Testis (tissue), 3 donors: Measurements from ENCODE around the gene SPAG9. TPM values are rescaled to one million over a fixed set of nuclear protein-coding genes. Genes with fewer than 3 reads are reported as not detected.
A peak's percentile ranks its signal among the peaks of the same experiment; 100 is the strongest.

Experiments used
- DNase-seq: peaks from one replicate; pipeline ENCODE4 v3.0.0-alpha.2; 2019
- H3K27ac ChIP-seq, 2 donors: fragments of 200-600 bp; sonication (generic); one replicate each; pipeline ENCODE4 v1.5.1; 2019
- H3K27me3 ChIP-seq: fragments of 200-600 bp; sonication (generic); one replicate; pipeline ENCODE4 v1.5.1; 2019
- H3K36me3 ChIP-seq: fragments of 200-600 bp; sonication (generic); one replicate; pipeline ENCODE4 v1.5.1; 2017; ENCODE audit warnings: low read depth; ENCODE audit errors: missing control alignments
- H3K4me1 ChIP-seq: fragments of 200-600 bp; sonication (generic); one replicate; pipeline ENCODE4 v1.5.1; 2019
- H3K4me3 ChIP-seq, 2 donors: fragments of 200-600 bp; sonication (generic); one replicate each; pipeline ENCODE4 v1.5.1; 2017 to 2019
- H3K9me3 ChIP-seq: fragments of 200-600 bp; sonication (generic); one replicate; pipeline ENCODE4 v1.5.1; 2017
- POLR2A ChIP-seq: fragments of 450-650 bp; IDR thresholded peaks from one replicate; pipeline ENCODE4 v1.6.1; 2017; ENCODE audit warnings: antibody characterized with exemption, mild to moderate bottlenecking, moderate library complexity
- WGBS, 2 donors: methylation state at CpG; one replicate each; pipeline ENCODE4 v1.1.5; 2018; 5-methylcytosine and 5-hydroxymethylcytosine counted together
- intact Hi-C: fragments of 100-400 bp; cut with DNase I; formaldehyde crosslinking; loops from one replicate; pipeline ENCODE4 v1.15.1; 2023; ENCODE audit warnings: low total_unique reads
- polyA plus RNA-seq: library from polyadenylated mRNA; stranded (reverse); fragments of 350-450 nt; fragmentation: Illumina TruSeq; extraction: RNeasy Lipid Tissue Mini Kit (QIAGEN cat#74804); gene quantifications from one replicate; pipeline ENCODE4 v1.2.3, GENCODE V29; 2014; ENCODE audit warnings: low read depth, low replicate concordance; ENCODE audit not compliant: insufficient read depth
- total RNA-seq, 2 donors: library from RNA; depleted of rRNA; stranded (reverse); fragments of >200 nt; gene quantifications; one replicate each; pipeline ENCODE4 v1.2.3, GENCODE V29; 2016
- TF ChIP-seq, protein P1 (sequence below), 3 experiments: fragments of 450-650 bp in 2 of 3; fragments of 200-600 bp in 1 of 3; sonication (generic) in 1 of 3; IDR thresholded peaks; one replicate each; pipeline ENCODE4 v1.5.1; 2016 to 2019; ENCODE audit warnings: antibody characterized with exemption in 3 of 3, mild to moderate bottlenecking in 2 of 3, moderate library complexity in 1 of 3

Gene SPAG9
- total and polyA plus RNA-seq, 3 donors from 2014 or later: 157 to 165 (median 159) TPM

DNA sequence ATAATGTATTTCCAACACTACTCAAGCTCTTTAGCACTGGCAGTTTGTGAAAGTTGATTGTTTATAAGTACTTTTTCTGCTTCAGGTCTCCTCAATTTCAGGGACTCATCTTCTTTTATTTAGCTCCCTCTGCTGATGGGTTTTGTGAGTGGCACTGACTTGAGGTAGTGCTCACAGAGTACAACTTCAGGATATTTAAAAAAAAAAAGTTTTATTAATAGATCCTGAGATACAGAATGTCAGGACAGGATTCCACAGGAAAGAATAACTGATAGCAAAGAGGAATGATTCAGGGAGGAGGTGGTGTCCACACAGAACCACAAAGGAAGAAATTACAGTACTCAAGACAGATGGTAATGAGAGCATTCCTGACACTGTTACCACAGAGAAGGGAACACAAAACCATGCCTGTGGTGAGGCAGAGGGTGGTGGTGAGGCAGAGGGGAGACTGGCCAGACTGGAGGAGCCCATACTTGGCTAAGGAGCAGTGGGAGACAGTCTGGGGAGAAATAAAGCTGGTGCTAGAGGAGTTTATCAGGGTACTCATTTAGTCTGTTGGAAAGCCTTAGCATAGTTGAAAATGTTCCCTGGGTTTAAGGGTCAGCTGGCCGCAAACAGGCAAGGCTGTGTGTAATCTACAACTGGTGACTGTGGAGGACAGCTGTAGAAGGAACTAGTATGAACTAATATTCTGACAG, 63.7 kb downstream of the SPAG9 start:
- no peak for TF ChIP-seq POLR2A
- TF ChIP-seq, protein P1, sequence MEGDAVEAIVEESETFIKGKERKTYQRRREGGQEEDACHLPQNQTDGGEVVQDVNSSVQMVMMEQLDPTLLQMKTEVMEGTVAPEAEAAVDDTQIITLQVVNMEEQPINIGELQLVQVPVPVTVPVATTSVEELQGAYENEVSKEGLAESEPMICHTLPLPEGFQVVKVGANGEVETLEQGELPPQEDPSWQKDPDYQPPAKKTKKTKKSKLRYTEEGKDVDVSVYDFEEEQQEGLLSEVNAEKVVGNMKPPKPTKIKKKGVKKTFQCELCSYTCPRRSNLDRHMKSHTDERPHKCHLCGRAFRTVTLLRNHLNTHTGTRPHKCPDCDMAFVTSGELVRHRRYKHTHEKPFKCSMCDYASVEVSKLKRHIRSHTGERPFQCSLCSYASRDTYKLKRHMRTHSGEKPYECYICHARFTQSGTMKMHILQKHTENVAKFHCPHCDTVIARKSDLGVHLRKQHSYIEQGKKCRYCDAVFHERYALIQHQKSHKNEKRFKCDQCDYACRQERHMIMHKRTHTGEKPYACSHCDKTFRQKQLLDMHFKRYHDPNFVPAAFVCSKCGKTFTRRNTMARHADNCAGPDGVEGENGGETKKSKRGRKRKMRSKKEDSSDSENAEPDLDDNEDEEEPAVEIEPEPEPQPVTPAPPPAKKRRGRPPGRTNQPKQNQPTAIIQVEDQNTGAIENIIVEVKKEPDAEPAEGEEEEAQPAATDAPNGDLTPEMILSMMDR (IDR thresholded peaks at IDR 0.05): peak; percentile 46 to 53 (median 50)
- H3K27me3 ChIP-seq: no peaks in the 10 kb centered on the region
- no peaks in the 10 kb centered on the region for H3K36me3 ChIP-seq
- H3K9me3 ChIP-seq: no peaks in the 10 kb centered on the region
- peaks cover 12% of the 10 kb centered on the region for H3K4me1 ChIP-seq
- 29 to 43% methylated on average over 1 of the region's 1 CpG for WGBS, 2 donors
- H3K4me3 ChIP-seq: no peak overlapping the region
- DNase-seq: peak; percentile 50
- H3K27ac ChIP-seq: peak overlapping the region in 1 of 2 donors; percentile 71
- intact Hi-C loops: no loop called here

DNA sequence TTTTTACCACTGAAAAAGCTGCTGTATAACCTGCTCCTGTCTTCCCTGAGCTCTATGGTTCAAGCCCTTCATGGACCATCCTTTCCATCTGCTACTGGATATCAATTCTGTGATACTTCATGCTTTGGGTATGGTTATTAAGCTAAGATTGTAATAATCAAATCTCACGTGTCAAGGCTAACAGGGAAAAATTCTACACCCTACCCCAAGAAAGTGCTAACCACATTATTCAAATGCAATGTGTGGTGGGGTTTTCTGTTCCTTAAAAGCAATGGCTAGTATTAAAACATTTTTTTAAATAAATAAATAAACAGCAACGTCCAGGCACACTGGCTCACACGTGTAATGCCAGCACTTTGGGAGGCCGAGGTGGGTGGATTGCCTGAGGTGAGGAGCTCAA, 65.9 kb downstream of the SPAG9 start:
- TF ChIP-seq, protein P1 (IDR thresholded peaks at IDR 0.05): no peak
- no peak for TF ChIP-seq POLR2A
- no peak overlapping the region for H3K27ac ChIP-seq
- WGBS, 2 donors: 93 to 96% methylated on average over 4 of the region's 4 CpGs
- intact Hi-C loops: no loop called here
- H3K36me3 ChIP-seq: no peaks in the 10 kb centered on the region
- peaks cover 12% of the 10 kb centered on the region for H3K4me1 ChIP-seq
- H3K27me3 ChIP-seq: no peaks in the 10 kb centered on the region
- no peak overlapping the region for H3K4me3 ChIP-seq
- no peak for DNase-seq
- no peaks in the 10 kb centered on the region for H3K9me3 ChIP-seq

DNA sequence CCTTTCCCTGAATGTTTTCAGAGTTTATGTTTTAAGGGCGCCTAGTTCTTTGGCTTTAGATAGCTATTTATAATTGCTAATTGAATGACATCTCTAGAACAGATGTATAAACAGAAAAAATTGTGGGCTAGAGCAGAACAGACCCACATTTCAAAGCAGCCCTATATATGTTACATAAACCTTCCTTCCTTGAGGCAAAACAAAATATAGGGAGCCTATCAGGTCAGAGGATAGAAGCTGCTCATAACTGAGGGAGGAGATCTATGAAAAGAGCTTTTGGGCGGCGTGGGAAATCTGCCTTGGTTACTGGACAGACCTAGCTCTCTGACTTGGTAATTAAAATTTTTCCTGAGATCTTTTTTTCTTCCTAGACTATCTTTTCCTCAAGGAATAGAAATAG, 68.4 kb downstream of the SPAG9 start:
- intact Hi-C loops: no loop called here
- Histone ChIP-seq H3K36me3 (no peaks in the 10 kb centered on the region), H3K27me3 (no peaks in the 10 kb centered on the region), H3K4me1 (peaks cover 8% of the 10 kb centered on the region), H3K27ac (no peak overlapping the region), H3K9me3 (no peaks in the 10 kb centered on the region), H3K4me3 (no peak overlapping the region)
- 85 to 93% methylated on average over 3 of the region's 3 CpGs for WGBS, 2 donors
- TF ChIP-seq, protein P1 (IDR thresholded peaks at IDR 0.05): no peak
- no peak for TF ChIP-seq POLR2A
- DNase-seq: no peak

DNA sequence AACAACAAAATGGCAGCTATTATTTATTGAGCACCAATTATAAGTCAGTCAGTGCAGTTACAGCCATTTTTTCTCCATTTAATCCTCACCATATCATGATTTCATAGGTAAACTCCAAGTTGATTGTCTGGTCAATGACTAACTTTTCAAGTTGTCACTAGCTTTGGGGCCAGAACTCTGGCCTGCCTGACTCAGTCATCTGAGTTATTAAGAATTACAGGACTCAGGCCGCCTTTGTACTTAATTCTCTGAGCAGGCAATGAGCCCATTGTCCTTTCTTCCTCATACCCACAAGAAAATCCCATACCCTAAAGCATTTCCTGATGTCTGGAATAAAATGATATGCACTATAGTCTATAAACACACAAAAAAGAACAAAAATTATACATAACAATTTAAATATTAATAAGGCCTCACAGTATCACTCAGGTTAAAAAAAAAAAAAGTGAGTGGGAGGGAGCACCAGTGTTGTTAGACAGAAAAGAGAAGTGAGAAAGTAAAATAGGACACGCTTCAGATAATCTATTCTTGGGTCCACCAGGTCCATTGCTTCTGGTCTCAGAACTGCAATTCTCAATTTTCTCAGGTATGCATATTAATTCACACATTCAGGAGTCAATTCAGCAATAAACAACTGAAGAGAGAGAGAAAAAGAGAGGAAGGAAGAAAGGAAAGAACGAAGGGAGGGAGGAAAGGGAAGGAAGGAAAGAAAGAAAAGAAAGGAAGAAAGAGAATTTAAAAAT, 70.2 kb downstream of the SPAG9 start:
- Histone ChIP-seq H3K36me3 (no peaks in the 10 kb centered on the region), H3K27me3 (no peaks in the 10 kb centered on the region), H3K4me3 (no peak overlapping the region), H3K9me3 (no peaks in the 10 kb centered on the region), H3K4me1 (peaks cover 9% of the 10 kb centered on the region), H3K27ac (no peak overlapping the region)
- TF ChIP-seq, protein P1 (IDR thresholded peaks at IDR 0.05): no peak
- DNase-seq: no peak
- intact Hi-C loops: no loop called here
- WGBS, 2 donors: 78 to 83% methylated on average over 3 of the region's 3 CpGs
